HepG2 (cell line): ENCODE data around the gene DYDC2. TPM values are rescaled to one million over a fixed set of nuclear protein-coding genes. Genes with fewer than 3 reads are reported as not detected.

Experiments
- ATM ChIP-seq: fragments of 450-650 bp; IDR thresholded peaks from 2 replicates; pipeline ENCODE4 v1.7.1; 2017; ENCODE audit warnings: mild to moderate bottlenecking, borderline replicate concordance
- CHD2 ChIP-seq: IDR thresholded peaks from 2 replicates; pipeline ENCODE4 v1.6.1; 2011; ENCODE audit warnings: low read depth, low read length, improper control_type of control experiment
- RFX3 ChIP-seq: IDR thresholded peaks from 2 replicates; pipeline ENCODE4 v1.6.1; 2016; ENCODE audit warnings: missing biosample characterization, missing genetic modification reagents
- RNF219 ChIP-seq: sonication (generic); formaldehyde crosslinking; IDR thresholded peaks from 2 replicates; pipeline ENCODE4 v1.5.0; 2020; ENCODE audit warnings: mild to moderate bottlenecking, missing genetic modification reagents
- SRSF4 ChIP-seq: fragments of 200-400 bp; formaldehyde crosslinking; IDR thresholded peaks from one replicate; pipeline ENCODE4 v1.6.1; 2018; ENCODE audit warnings: mild to moderate bottlenecking, low read depth, low read length, moderate library complexity; ENCODE audit not compliant: poor library complexity, severe bottlenecking
- ZNF350 ChIP-seq: sonication (generic); formaldehyde crosslinking; IDR thresholded peaks from 2 replicates; pipeline ENCODE4 v1.4.0; 2020; ENCODE audit warnings: mild to moderate bottlenecking, low read depth, missing genetic modification reagents, borderline replicate concordance
- polyA plus RNA-seq, 8 experiments: library from polyadenylated mRNA; depleted of rRNA in 3 of 8; stranded (reverse) in 7 of 8; unstranded in 1 of 8; fragments of >200 nt; fragmentation: Illumina TruSeq in 4 of 8; extraction: Trizol in 4 of 8; gene quantifications; 2 replicates each; pipeline versions ENCODE4 v1.2.1 to v1.2.3, GENCODE V29; 2011 to 2016; ENCODE audit warnings: low read depth in 4 of 8, missing spikeins in 1 of 8, mixed read lengths in 1 of 8; ENCODE audit not compliant: insufficient read depth in 1 of 8
- total RNA-seq, 5 experiments: library from RNA; depleted of rRNA; stranded (reverse); fragments of >200 nt; fragmentation: Illumina TruSeq; extraction: Trizol; gene quantifications; 2 replicates each; pipeline ENCODE4 v1.2.3, GENCODE V29; 2016; ENCODE audit warnings: low read depth in 1 of 5
- TF ChIP-seq, protein P1 (sequence below): sonication (generic); formaldehyde crosslinking; IDR thresholded peaks from one replicate; pipeline ENCODE4 v1.5.1; 2020; ENCODE audit warnings: mild to moderate bottlenecking, missing genetic modification reagents; ENCODE audit errors: not compliant biosample characterization
- TF ChIP-seq, protein P2 (sequence below), 2 experiments: IDR thresholded peaks; 2 replicates each; pipeline ENCODE4 v1.6.1; 2011 to 2012; ENCODE audit warnings: low read length in 2 of 2, borderline replicate concordance in 1 of 2, low read depth in 1 of 2, mild to moderate bottlenecking in 1 of 2, moderate library complexity in 1 of 2
- TF ChIP-seq, protein P3 (sequence below), 2 experiments: sonication (generic) in 1 of 2; formaldehyde crosslinking in 1 of 2; IDR thresholded peaks; 2 replicates each; pipeline versions ENCODE4 v1.5.1 to v1.6.1; 2011 to 2020; ENCODE audit warnings: borderline replicate concordance in 1 of 2, low read depth in 1 of 2, low read length in 1 of 2, mild to moderate bottlenecking in 1 of 2, missing genetic modification reagents in 1 of 2, moderate library complexity in 1 of 2

The DYDC2 gene
- total and polyA plus RNA-seq, 2 of the 13 experiments (the other 11 are each of a cell fraction or from before 2014, with no cell fraction given) = 0.98 to 2.3 TPM

DNA sequence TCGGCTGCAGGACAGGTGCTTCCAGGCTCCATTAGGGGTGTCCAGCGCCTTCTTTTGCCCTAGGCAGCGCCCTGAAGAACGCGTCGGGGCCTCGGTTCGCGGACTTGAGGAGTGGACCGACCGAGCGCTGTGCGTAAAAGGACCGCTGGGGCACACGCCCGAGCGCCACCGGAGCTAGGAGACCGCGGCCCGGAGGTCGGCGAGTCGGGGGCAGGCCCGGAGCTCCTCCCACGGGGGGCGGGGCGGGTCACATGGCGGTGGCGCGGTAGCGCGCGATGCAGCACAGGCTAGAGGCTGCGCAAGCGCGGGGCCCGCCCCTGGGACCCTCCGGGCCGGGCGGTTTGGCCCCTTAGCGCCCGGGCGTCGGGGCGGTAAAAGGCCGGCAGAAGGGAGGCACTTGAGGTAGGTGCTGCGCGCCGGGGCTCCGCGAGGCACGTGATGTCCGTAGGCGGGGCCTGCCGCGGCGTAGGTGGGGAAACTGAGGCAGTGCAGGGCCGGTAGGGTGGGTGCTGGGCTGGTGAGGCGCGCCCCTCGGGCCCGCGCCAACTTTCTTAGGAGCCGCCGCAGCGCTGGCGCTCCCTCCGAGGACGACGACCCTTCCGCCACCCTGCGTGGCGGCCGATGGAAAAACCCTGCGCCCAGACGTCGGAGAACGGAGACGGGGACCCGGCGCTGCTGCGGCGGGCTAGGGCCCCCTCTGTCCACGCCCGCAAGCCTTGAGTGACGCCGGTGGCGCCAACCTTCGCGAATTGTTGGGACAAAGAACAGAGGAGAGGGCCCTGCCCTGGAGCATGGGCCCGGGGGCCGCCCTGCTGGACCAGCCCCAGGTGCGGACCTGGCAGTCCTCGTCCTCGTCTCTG is 51.9 kb downstream of the DYDC2 start, which contains the start of gene PRXL2A (continued):
- TF ChIP-seq, protein P1, sequence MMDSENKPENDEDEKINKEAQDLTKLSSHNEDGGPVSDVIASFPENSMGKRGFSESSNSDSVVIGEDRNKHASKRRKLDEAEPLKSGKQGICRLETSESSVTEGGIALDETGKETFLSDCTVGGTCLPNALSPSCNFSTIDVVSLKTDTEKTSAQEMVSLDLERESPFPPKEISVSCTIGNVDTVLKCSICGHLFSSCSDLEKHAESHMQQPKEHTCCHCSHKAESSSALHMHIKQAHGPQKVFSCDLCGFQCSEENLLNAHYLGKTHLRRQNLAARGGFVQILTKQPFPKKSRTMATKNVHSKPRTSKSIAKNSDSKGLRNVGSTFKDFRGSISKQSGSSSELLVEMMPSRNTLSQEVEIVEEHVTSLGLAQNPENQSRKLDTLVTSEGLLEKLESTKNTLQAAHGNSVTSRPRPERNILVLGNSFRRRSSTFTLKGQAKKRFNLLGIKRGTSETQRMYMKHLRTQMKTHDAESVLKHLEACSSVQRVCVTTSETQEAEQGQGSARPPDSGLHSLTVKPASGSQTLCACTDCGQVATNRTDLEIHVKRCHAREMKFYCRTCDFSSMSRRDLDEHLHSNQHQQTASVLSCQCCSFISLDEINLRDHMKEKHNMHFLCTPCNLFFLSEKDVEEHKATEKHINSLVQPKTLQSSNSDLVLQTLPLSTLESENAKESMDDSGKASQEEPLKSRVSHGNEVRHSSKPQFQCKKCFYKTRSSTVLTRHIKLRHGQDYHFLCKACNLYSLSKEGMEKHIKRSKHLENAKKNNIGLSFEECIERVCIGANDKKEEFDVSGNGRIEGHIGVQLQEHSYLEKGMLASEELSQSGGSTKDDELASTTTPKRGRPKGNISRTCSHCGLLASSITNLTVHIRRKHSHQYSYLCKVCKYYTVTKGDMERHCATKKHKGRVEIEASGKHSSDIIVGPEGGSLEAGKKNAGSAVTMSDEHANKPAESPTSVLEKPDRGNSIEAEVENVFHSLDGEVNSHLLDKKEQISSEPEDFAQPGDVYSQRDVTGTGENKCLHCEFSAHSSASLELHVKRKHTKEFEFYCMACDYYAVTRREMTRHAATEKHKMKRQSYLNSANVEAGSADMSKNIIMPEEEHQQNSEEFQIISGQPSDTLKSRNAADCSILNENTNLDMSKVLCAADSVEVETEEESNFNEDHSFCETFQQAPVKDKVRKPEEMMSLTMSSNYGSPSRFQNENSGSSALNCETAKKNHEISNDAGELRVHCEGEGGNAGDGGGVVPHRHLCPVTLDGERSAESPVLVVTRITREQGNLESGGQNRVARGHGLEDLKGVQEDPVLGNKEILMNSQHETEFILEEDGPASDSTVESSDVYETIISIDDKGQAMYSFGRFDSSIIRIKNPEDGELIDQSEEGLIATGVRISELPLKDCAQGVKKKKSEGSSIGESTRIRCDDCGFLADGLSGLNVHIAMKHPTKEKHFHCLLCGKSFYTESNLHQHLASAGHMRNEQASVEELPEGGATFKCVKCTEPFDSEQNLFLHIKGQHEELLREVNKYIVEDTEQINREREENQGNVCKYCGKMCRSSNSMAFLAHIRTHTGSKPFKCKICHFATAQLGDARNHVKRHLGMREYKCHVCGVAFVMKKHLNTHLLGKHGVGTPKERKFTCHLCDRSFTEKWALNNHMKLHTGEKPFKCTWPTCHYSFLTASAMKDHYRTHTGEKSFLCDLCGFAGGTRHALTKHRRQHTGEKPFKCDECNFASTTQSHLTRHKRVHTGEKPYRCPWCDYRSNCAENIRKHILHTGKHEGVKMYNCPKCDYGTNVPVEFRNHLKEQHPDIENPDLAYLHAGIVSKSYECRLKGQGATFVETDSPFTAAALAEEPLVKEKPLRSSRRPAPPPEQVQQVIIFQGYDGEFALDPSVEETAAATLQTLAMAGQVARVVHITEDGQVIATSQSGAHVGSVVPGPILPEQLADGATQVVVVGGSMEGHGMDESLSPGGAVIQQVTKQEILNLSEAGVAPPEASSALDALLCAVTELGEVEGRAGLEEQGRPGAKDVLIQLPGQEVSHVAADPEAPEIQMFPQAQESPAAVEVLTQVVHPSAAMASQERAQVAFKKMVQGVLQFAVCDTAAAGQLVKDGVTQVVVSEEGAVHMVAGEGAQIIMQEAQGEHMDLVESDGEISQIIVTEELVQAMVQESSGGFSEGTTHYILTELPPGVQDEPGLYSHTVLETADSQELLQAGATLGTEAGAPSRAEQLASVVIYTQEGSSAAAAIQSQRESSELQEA = peak; percentile 91
- TF ChIP-seq RNF219 = no peak; the same call in 1 of the 2 replicates
- TF ChIP-seq, protein P2, sequence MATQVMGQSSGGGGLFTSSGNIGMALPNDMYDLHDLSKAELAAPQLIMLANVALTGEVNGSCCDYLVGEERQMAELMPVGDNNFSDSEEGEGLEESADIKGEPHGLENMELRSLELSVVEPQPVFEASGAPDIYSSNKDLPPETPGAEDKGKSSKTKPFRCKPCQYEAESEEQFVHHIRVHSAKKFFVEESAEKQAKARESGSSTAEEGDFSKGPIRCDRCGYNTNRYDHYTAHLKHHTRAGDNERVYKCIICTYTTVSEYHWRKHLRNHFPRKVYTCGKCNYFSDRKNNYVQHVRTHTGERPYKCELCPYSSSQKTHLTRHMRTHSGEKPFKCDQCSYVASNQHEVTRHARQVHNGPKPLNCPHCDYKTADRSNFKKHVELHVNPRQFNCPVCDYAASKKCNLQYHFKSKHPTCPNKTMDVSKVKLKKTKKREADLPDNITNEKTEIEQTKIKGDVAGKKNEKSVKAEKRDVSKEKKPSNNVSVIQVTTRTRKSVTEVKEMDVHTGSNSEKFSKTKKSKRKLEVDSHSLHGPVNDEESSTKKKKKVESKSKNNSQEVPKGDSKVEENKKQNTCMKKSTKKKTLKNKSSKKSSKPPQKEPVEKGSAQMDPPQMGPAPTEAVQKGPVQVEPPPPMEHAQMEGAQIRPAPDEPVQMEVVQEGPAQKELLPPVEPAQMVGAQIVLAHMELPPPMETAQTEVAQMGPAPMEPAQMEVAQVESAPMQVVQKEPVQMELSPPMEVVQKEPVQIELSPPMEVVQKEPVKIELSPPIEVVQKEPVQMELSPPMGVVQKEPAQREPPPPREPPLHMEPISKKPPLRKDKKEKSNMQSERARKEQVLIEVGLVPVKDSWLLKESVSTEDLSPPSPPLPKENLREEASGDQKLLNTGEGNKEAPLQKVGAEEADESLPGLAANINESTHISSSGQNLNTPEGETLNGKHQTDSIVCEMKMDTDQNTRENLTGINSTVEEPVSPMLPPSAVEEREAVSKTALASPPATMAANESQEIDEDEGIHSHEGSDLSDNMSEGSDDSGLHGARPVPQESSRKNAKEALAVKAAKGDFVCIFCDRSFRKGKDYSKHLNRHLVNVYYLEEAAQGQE (IDR thresholded peaks at IDR 0.05; ENCODE audit: borderline replicate concordance in 1 of 2, low read depth in 1 of 2, low read length in 2 of 2) = peak in 1 of 2 experiments; percentile 75; a peak in 1 of 4 replicates
- no peak for TF ChIP-seq RFX3
- no peak for TF ChIP-seq ATM
- TF ChIP-seq, protein P3, sequence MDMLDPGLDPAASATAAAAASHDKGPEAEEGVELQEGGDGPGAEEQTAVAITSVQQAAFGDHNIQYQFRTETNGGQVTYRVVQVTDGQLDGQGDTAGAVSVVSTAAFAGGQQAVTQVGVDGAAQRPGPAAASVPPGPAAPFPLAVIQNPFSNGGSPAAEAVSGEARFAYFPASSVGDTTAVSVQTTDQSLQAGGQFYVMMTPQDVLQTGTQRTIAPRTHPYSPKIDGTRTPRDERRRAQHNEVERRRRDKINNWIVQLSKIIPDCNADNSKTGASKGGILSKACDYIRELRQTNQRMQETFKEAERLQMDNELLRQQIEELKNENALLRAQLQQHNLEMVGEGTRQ (IDR thresholded peaks at IDR 0.05; ENCODE audit: low read depth, low read length) = peak; percentile 65
- TF ChIP-seq, protein P3 (CRISPR knock-in tag; IDR thresholded peaks at IDR 0.05; ENCODE audit: borderline replicate concordance) = peak; percentile 85; the same call in 1 of the 2 replicates
- peak; percentile 39; the same call in 1 of the 2 replicates for TF ChIP-seq ZNF350
- no peak for TF ChIP-seq SRSF4
- TF ChIP-seq CHD2 = no peak
